ENCODE data around the gene ACAA2.

DNA sequence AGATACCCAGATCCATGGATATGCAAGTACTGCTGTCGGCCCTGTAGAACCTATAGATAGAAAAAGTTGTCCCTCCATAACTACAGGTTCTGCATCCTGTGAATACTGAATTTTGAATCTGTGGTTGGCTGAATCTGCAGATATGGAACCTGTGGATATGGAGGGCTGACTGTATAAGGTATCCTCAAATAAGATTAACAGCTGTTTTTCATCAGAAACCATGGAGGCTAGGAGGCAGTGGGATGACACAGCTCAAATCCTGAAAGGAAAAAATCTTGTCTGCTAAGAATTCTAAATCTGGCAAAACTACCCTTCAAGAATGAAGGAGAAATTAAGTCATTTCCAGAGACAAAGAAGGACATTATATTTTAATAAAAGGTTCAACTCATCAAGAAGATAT, 14.7 kb upstream of the ACAA2 start:
- TF ChIP-seq CTCF (IDR thresholded peaks at IDR 0.05) = no peak
- TF ChIP-seq, protein P1, sequence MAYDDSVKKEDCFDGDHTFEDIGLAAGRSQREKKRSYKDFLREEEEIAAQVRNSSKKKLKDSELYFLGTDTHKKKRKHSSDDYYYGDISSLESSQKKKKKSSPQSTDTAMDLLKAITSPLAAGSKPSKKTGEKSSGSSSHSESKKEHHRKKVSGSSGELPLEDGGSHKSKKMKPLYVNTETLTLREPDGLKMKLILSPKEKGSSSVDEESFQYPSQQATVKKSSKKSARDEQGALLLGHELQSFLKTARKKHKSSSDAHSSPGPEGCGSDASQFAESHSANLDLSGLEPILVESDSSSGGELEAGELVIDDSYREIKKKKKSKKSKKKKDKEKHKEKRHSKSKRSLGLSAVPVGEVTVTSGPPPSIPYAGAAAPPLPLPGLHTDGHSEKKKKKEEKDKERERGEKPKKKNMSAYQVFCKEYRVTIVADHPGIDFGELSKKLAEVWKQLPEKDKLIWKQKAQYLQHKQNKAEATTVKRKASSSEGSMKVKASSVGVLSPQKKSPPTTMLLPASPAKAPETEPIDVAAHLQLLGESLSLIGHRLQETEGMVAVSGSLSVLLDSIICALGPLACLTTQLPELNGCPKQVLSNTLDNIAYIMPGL (CRISPR knock-in tag; IDR thresholded peaks at IDR 0.05; ENCODE audit: borderline replicate concordance) = no peak
- no peak for TF ChIP-seq SMC3 (IDR thresholded peaks at IDR 0.05)
- no peak for TF ChIP-seq TP53 (CRISPR knock-in tag; IDR thresholded peaks at IDR 0.05)
- TF ChIP-seq MAFK (IDR thresholded peaks at IDR 0.05; ENCODE audit: partially characterized antibody) = no peak
- no peak for TF ChIP-seq EP300 (IDR thresholded peaks at IDR 0.05)

All from A549 (cell line).